DND-41 (cell line): ENCODE results near the gene MTF1.
"Not testable (repeated sequence)": the region's sequence is repeated elsewhere in the genome, so short reads cannot be mapped to it uniquely, and the experiment has no call there.

Source experiments
- ATAC-seq: fragments of 200-7000 bp; cut with Tn5 transposase; 3 replicates; pipeline ENCODE4 v1.9.1; 2021; ENCODE audit warnings: low read depth; ENCODE audit not compliant: insufficient read depth
- DNase-seq: peaks from one replicate; pipeline ENCODE4 v3.0.0-alpha.2; 2020
- H2AFZ ChIP-seq: 2 replicates; pipeline ENCODE4 v1.6.0; 2012; ENCODE audit warnings: low read depth, low read length
- H3K27ac ChIP-seq: 2 replicates; pipeline ENCODE4 v1.5.1; 2012; ENCODE audit warnings: low read length, inconsistent platforms
- H3K27me3 ChIP-seq: fragments of 200-600 bp; sonication (generic); 2 replicates; pipeline ENCODE4 v1.6.0; 2012; ENCODE audit warnings: low read length, mild to moderate bottlenecking, inconsistent platforms; ENCODE audit not compliant: insufficient read depth, poor library complexity
- H3K36me3 ChIP-seq: 2 replicates; pipeline ENCODE4 v1.5.1; 2012; ENCODE audit warnings: low read length, inconsistent platforms; ENCODE audit not compliant: insufficient read depth
- H3K4me1 ChIP-seq: 2 replicates; pipeline ENCODE4 v1.5.1; 2012; ENCODE audit warnings: mild to moderate bottlenecking, low read length; ENCODE audit not compliant: insufficient read depth
- H3K4me2 ChIP-seq: 2 replicates; pipeline ENCODE4 v1.6.0; 2012; ENCODE audit warnings: mild to moderate bottlenecking, moderate library complexity, low read length, inconsistent platforms; ENCODE audit not compliant: insufficient read depth
- H3K4me3 ChIP-seq, 2 experiments: fragments of 200-600 bp in 1 of 2; shearing (Covaris generic) in 1 of 2; 2 replicates each; pipeline ENCODE4 v1.5.1; 2012 to 2016; ENCODE audit warnings: inconsistent platforms in 2 of 2, low read length in 2 of 2, mild to moderate bottlenecking in 2 of 2, low read depth in 1 of 2, moderate library complexity in 1 of 2
- H3K79me2 ChIP-seq: 2 replicates; pipeline ENCODE4 v1.6.0; 2012; ENCODE audit warnings: low read length, inconsistent platforms; ENCODE audit not compliant: insufficient read depth
- H3K9ac ChIP-seq: 2 replicates; pipeline ENCODE4 v1.6.0; 2012; ENCODE audit warnings: low read depth, mild to moderate bottlenecking, inconsistent platforms, low read length, moderate library complexity
- H3K9me3 ChIP-seq: 2 replicates; pipeline ENCODE4 v1.5.1; 2012; ENCODE audit warnings: low read length, moderate library complexity, mild to moderate bottlenecking, inconsistent platforms; ENCODE audit not compliant: insufficient read depth, severe bottlenecking
- H4K20me1 ChIP-seq: 2 replicates; pipeline ENCODE4 v1.6.0; 2012; ENCODE audit warnings: low read length; ENCODE audit not compliant: insufficient read depth
- EZH2 ChIP-seq: IDR thresholded peaks from 3 replicates; pipeline ENCODE4 v1.6.1; 2012; ENCODE audit warnings: borderline replicate concordance, low read depth, mild to moderate bottlenecking, moderate library complexity, low read length, inconsistent platforms; ENCODE audit not compliant: severe bottlenecking
- TF ChIP-seq, protein P1 (sequence below): IDR thresholded peaks from 2 replicates; pipeline ENCODE4 v1.5.1; 2012; ENCODE audit warnings: borderline replicate concordance, low read length, moderate library complexity, mild to moderate bottlenecking; ENCODE audit not compliant: poor library complexity, severe bottlenecking; ENCODE audit errors: extremely low read depth

The MTF1 gene

DNA sequence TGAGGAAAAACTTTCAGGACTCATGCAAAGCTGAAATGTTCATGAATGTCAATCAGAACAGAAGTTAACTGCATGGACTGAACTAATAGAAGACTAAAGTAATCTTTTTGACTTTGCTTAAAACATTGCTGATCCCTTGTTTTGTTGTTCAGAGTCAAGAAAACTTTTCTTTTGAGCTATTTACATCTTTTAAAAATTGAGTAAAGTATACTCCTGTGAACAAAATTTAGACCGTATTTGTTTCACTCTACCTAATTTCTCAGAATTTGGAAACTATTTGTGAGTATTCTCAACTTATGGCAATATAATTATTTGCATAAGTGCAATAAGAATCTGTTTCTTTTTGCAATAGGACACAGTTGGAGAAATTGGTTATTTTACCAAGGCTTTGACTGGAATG, 46.3 kb upstream of the MTF1 start:
- peaks cover 6% of the 10 kb centered on the region; the same call in 1 of the 2 replicates for H3K79me2 ChIP-seq
- peaks cover 28% of the 10 kb centered on the region for H3K9me3 ChIP-seq
- no peak overlapping the region for H3K4me3 ChIP-seq
- H3K4me1 ChIP-seq = no peaks in the 10 kb centered on the region
- no peak overlapping the region for H3K4me2 ChIP-seq
- DNase-seq = no peak
- H4K20me1 ChIP-seq = no peaks in the 10 kb centered on the region
- no peak overlapping the region for H3K9ac ChIP-seq
- TF ChIP-seq, protein P1, sequence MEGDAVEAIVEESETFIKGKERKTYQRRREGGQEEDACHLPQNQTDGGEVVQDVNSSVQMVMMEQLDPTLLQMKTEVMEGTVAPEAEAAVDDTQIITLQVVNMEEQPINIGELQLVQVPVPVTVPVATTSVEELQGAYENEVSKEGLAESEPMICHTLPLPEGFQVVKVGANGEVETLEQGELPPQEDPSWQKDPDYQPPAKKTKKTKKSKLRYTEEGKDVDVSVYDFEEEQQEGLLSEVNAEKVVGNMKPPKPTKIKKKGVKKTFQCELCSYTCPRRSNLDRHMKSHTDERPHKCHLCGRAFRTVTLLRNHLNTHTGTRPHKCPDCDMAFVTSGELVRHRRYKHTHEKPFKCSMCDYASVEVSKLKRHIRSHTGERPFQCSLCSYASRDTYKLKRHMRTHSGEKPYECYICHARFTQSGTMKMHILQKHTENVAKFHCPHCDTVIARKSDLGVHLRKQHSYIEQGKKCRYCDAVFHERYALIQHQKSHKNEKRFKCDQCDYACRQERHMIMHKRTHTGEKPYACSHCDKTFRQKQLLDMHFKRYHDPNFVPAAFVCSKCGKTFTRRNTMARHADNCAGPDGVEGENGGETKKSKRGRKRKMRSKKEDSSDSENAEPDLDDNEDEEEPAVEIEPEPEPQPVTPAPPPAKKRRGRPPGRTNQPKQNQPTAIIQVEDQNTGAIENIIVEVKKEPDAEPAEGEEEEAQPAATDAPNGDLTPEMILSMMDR = no peak
- TF ChIP-seq EZH2 = no peak
- H2AFZ ChIP-seq = no peak overlapping the region
- no peak for ATAC-seq
- no peak overlapping the region for H3K27ac ChIP-seq
- no peaks in the 10 kb centered on the region for H3K27me3 ChIP-seq
- H3K36me3 ChIP-seq = no peaks in the 10 kb centered on the region

DNA sequence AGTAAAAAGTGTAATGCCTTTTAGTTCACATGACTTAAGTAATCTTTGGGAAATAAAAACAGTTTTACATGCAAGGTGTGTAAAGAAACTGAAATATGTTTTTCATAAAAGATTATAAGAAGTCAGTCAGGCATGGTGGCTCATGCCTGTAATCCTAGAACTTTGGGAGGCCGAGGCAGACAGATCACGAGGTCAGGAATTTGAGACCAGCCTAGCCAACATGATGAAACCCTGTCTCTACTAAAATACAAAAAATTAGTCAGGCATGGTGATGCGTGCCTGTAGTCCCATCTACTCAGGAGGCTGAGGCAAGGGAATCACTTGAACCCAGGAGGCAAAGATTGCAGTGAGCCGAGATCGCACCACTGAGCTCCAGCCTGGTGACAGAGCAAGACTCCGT, 44.5 kb upstream of the MTF1 start:
- not testable (repeated sequence) for H3K9ac ChIP-seq, H3K4me2 ChIP-seq, H3K27ac ChIP-seq, H3K27me3 ChIP-seq, H3K79me2 ChIP-seq, H4K20me1 ChIP-seq, ATAC-seq, H2AFZ ChIP-seq, H3K36me3 ChIP-seq, DNase-seq, H3K4me3 ChIP-seq, H3K4me1 ChIP-seq
- H3K9me3 ChIP-seq = peaks cover 26% of the 10 kb centered on the region

DNA sequence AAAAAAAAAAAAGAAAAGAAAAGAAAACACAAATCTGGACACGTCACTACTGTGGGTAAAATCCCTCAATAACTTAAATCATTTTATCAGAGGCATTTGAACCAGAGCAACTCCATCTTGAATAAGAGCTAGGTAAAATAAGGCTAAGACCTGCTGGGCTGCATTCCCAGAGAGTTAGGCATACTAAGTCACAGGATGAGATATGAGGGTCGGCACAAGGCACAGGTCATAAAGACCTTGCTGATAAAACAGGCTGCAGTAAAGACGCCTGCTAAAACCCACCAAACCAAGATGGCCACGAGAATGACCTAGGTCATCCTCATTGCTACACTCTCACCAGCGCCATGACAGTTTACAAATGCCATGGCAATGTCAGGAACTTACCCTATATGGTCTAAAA, 43.6 kb upstream of the MTF1 start:
- Histone ChIP-seq H3K9me3 (peaks cover 26% of the 10 kb centered on the region), H3K27me3 (no peaks in the 10 kb centered on the region), H3K4me2 (no peak overlapping the region), H3K36me3 (no peaks in the 10 kb centered on the region), H3K27ac (no peak overlapping the region), H4K20me1 (no peaks in the 10 kb centered on the region), H3K4me1 (no peaks in the 10 kb centered on the region), H3K9ac (no peak overlapping the region), H2AFZ (no peak overlapping the region), H3K4me3 (no peak overlapping the region), H3K79me2 (peaks cover 6% of the 10 kb centered on the region; the same call in 1 of the 2 replicates)
- ATAC-seq (no peak), DNase-seq (no peak)
- no peak for TF ChIP-seq EZH2
- TF ChIP-seq, protein P1 = no peak

DNA sequence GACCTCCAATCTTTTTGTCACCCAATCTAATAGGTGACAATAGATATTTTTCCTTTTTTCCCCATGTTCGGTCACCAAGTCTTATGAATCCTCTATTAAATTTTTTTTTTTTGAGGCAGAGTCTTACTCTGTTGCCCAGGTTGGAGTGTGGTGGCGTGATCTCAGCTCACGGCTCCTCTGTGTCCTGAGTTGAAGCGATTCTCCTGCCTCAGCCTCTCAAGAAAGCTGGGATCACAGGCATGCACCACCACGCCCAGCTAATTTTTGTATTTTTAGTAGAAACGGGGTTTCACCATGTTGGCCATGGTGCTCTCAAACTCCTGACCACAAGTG, 42.5 kb upstream of the MTF1 start:
- Histone ChIP-seq H3K27ac (no peak overlapping the region), H3K79me2 (peaks cover 4% of the 10 kb centered on the region; the same call in 1 of the 2 replicates), H3K4me3 (no peak overlapping the region), H3K36me3 (no peaks in the 10 kb centered on the region), H3K9me3 (peaks cover 20% of the 10 kb centered on the region), H2AFZ (no peak overlapping the region), H3K9ac (no peak overlapping the region), H3K4me2 (no peak overlapping the region), H3K27me3 (no peaks in the 10 kb centered on the region), H3K4me1 (no peaks in the 10 kb centered on the region), H4K20me1 (no peaks in the 10 kb centered on the region)
- DNase-seq (no peak), ATAC-seq (no peak)
- TF ChIP-seq, protein P1 = no peak
- no peak for TF ChIP-seq EZH2
